ENCODE measurements around the gene CNTN4. TPM values are rescaled to one million over a fixed set of nuclear protein-coding genes. Genes with fewer than 3 reads are reported as not detected.

CNTN4 gene
- total and polyA plus RNA-seq, 2 experiments from 2014 or later, result 5.6 to 7.9 TPM

- no peaks in the 10 kb centered on the region for H3K9me3 ChIP-seq (ENCODE audit: low read depth)
- H3K4me1 ChIP-seq (ENCODE audit: low read depth), result no peaks in the 10 kb centered on the region
- no peak overlapping the region for H3K27ac ChIP-seq
- no peak for DNase-seq (ENCODE audit: low read depth in 1 of 2, low spot score in 1 of 2)
- no peak for TF ChIP-seq CTCF (IDR thresholded peaks at IDR 0.05; ENCODE audit: low read depth, low read length)
- no peaks in the 10 kb centered on the region for H3K27me3 ChIP-seq
- H3K36me3 ChIP-seq, result no peaks in the 10 kb centered on the region
- H3K4me3 ChIP-seq, result no peak overlapping the region
These were observed 752.7 kb downstream of the CNTN4 start for GRCh38 chr3:2851361-2851760.

- DNase-seq (ENCODE audit: low read depth in 1 of 2, low spot score in 1 of 2), result no peak
- H3K9me3 ChIP-seq (ENCODE audit: low read depth), result no peaks in the 10 kb centered on the region
- TF ChIP-seq CTCF (IDR thresholded peaks at IDR 0.05; ENCODE audit: low read depth, low read length), result no peak
These were observed 753.2 kb downstream of the CNTN4 start for GRCh38 chr3:2851835-2852234.

GRCh38 chr3:2853651-2854050, 755.0 kb downstream of the CNTN4 start:
- H3K9me3 ChIP-seq (ENCODE audit: low read depth), result no peaks in the 10 kb centered on the region
- H3K27ac ChIP-seq, result no peak overlapping the region
- DNase-seq (ENCODE audit: low read depth in 1 of 2, low spot score in 1 of 2), result no peak
- no peaks in the 10 kb centered on the region for H3K4me1 ChIP-seq (ENCODE audit: low read depth)
- no peaks in the 10 kb centered on the region for H3K36me3 ChIP-seq
- no peak for TF ChIP-seq CTCF (IDR thresholded peaks at IDR 0.05; ENCODE audit: low read depth, low read length)
- no peaks in the 10 kb centered on the region for H3K27me3 ChIP-seq
- H3K4me3 ChIP-seq, result no peak overlapping the region

More at GRCh38 chr3:2851835-2852234, 753.2 kb downstream of the CNTN4 start:
- H3K27ac ChIP-seq, result no peak overlapping the region
- no peaks in the 10 kb centered on the region for H3K4me1 ChIP-seq (ENCODE audit: low read depth)
- no peak overlapping the region for H3K4me3 ChIP-seq
- H3K36me3 ChIP-seq, result no peaks in the 10 kb centered on the region
- no peaks in the 10 kb centered on the region for H3K27me3 ChIP-seq

GRCh38 chr3:2856138-2857133, 757.8 kb downstream of the CNTN4 start:
- DNase-seq (ENCODE audit: low read depth in 1 of 2, low spot score in 1 of 2), result peak in 1 of 2 donors; percentile 15
- no peak for TF ChIP-seq CTCF (IDR thresholded peaks at IDR 0.05; ENCODE audit: low read depth, low read length)
- no peaks in the 10 kb centered on the region for H3K36me3 ChIP-seq
- H3K4me3 ChIP-seq, result no peak overlapping the region
- no peaks in the 10 kb centered on the region for H3K4me1 ChIP-seq (ENCODE audit: low read depth)
- no peak overlapping the region for H3K27ac ChIP-seq
- H3K27me3 ChIP-seq, result no peaks in the 10 kb centered on the region
- no peaks in the 10 kb centered on the region for H3K9me3 ChIP-seq (ENCODE audit: low read depth)

GRCh38 chr3:2860626-2861025, 762.0 kb downstream of the CNTN4 start:
- no peak for DNase-seq (ENCODE audit: low read depth in 1 of 2, low spot score in 1 of 2)
- H3K27me3 ChIP-seq, result no peaks in the 10 kb centered on the region
- TF ChIP-seq CTCF (IDR thresholded peaks at IDR 0.05; ENCODE audit: low read depth, low read length), result no peak
- no peak overlapping the region for H3K27ac ChIP-seq
- no peaks in the 10 kb centered on the region for H3K36me3 ChIP-seq
- no peaks in the 10 kb centered on the region for H3K4me1 ChIP-seq (ENCODE audit: low read depth)
- no peaks in the 10 kb centered on the region for H3K9me3 ChIP-seq (ENCODE audit: low read depth)
- no peak overlapping the region for H3K4me3 ChIP-seq

Data from cardiac muscle cell (in vitro differentiated cells and primary cell).